Immature natural killer cell (primary cell): Measurements from ENCODE around the gene SIGMAR1. TPM values are rescaled to one million over a fixed set of nuclear protein-coding genes. Genes with fewer than 3 reads are reported as not detected.
A peak's percentile ranks its signal among the peaks of the same experiment; 100 is the strongest.

Experiments used
- DNase-seq, 3 donors: peaks; one replicate each; pipeline ENCODE4 v3.0.0; 2022; ENCODE audit warnings: mixed read lengths in 1 of 3
- H3K27ac Mint-ChIP-seq, 6 donors: one replicate each; pipeline ENCODE4 v1.8.0; 2020; ENCODE audit warnings: mixed read lengths in 6 of 6, mild to moderate bottlenecking in 5 of 6, inconsistent platforms in 4 of 6, moderate library complexity in 3 of 6
- H3K27me3 Mint-ChIP-seq, 3 donors: one replicate each; pipeline ENCODE4 v1.8.0; 2020 to 2021; ENCODE audit warnings: low read depth in 3 of 3, mild to moderate bottlenecking in 3 of 3, mixed read lengths in 3 of 3, moderate library complexity in 3 of 3, inconsistent platforms in 1 of 3
- H3K36me3 Mint-ChIP-seq, 3 donors: one replicate each; pipeline ENCODE4 v1.8.0; 2020; ENCODE audit warnings: mixed read lengths in 3 of 3, inconsistent platforms in 2 of 3, mild to moderate bottlenecking in 2 of 3
- H3K4me1 Mint-ChIP-seq, 2 donors: one replicate each; pipeline ENCODE4 v1.8.0; 2020; ENCODE audit warnings: inconsistent platforms in 2 of 2, mild to moderate bottlenecking in 2 of 2, mixed read lengths in 2 of 2, moderate library complexity in 1 of 2
- H3K4me3 Mint-ChIP-seq, 5 donors: one replicate each; pipeline ENCODE4 v1.8.0; 2020; ENCODE audit warnings: mild to moderate bottlenecking in 5 of 5, mixed read lengths in 5 of 5, inconsistent platforms in 3 of 5, moderate library complexity in 3 of 5
- H3K9me3 Mint-ChIP-seq, 6 donors: one replicate each; pipeline ENCODE4 v1.8.0; 2020; ENCODE audit warnings: mild to moderate bottlenecking in 6 of 6, mixed read lengths in 6 of 6, inconsistent platforms in 4 of 6, moderate library complexity in 3 of 6
- polyA plus RNA-seq, 3 donors: library from polyadenylated mRNA; unstranded; fragments of 300-500 nt; fragmentation: Illumina TruSeq; gene quantifications; one replicate each; pipeline ENCODE4 v1.2.3, GENCODE V29; 2021

The SIGMAR1 gene
- polyA plus RNA-seq, 3 donors from 2014 or later, result 75.8 to 135 (median 85.2) TPM

GRCh38 chr9:34600908-34601307 is 36.7 kb downstream of the SIGMAR1 start:
- no peak for DNase-seq
- Mint-ChIP-seq H3K27me3 (peaks cover 0 to 6% (median 2%) of the 10 kb centered on the region in 3 donors), H3K9me3 (no peaks in the 10 kb centered on the region), H3K27ac (no peak overlapping the region), H3K4me3 (no peak overlapping the region), H3K36me3 (no peaks in the 10 kb centered on the region), H3K4me1 (no peaks in the 10 kb centered on the region)

DNA sequence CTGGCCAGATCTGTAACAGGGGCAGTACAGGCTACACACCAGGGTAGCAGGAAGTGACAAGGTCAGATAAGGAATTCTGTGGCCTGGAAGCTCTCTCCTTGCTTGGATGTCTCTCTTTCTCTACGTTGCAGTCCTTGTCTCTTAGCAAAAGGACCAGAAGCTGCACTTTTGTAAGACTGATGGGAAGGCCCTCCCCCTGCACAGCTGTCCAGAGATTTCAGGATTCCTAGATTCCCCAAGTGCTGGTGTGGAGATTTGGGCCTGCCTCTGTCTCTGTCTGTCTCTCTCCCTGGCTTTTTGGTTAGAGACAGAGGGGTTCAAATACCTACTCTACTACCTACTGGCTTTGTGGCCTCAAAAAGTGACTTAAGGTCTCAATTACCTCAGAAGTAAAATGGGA is 38.0 kb downstream of the SIGMAR1 start:
- H3K27me3 Mint-ChIP-seq, result peaks cover 0 to 3% (median 2%) of the 10 kb centered on the region in 3 donors
- no peaks in the 10 kb centered on the region for H3K4me1 Mint-ChIP-seq
- no peak for DNase-seq
- H3K27ac Mint-ChIP-seq, result no peak overlapping the region
- H3K9me3 Mint-ChIP-seq, result no peaks in the 10 kb centered on the region
- no peak overlapping the region for H3K4me3 Mint-ChIP-seq
- H3K36me3 Mint-ChIP-seq, result no peaks in the 10 kb centered on the region

DNA sequence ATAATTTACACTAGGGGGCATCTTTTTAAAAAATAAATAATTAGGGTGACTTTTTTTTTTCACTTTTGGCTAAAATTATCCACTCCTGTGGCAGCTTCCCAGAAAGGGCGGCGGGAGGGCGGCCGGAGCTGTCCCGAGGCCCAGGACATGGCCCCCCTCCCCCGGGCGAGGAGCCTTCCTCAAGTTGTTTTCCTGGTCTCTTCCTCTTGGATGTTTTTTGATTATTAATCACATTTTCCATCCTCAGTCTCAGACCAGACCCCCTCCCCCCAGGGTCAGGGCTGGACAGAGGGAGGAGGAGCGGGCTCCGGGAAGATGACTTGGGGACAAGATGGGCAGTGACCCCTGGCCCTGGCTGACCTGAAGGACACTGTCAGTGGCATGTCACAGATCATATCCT is 43.4 kb downstream of the SIGMAR1 start:
- peaks cover 11 to 20% of the 10 kb centered on the region in 2 donors for H3K4me1 Mint-ChIP-seq
- no peaks in the 10 kb centered on the region for H3K36me3 Mint-ChIP-seq
- H3K27me3 Mint-ChIP-seq, result peaks cover 13 to 23% (median 13%) of the 10 kb centered on the region in 3 donors
- no peak overlapping the region for H3K4me3 Mint-ChIP-seq
- no peaks in the 10 kb centered on the region for H3K9me3 Mint-ChIP-seq
- DNase-seq, result no peak
- H3K27ac Mint-ChIP-seq, result no peak overlapping the region

DNA sequence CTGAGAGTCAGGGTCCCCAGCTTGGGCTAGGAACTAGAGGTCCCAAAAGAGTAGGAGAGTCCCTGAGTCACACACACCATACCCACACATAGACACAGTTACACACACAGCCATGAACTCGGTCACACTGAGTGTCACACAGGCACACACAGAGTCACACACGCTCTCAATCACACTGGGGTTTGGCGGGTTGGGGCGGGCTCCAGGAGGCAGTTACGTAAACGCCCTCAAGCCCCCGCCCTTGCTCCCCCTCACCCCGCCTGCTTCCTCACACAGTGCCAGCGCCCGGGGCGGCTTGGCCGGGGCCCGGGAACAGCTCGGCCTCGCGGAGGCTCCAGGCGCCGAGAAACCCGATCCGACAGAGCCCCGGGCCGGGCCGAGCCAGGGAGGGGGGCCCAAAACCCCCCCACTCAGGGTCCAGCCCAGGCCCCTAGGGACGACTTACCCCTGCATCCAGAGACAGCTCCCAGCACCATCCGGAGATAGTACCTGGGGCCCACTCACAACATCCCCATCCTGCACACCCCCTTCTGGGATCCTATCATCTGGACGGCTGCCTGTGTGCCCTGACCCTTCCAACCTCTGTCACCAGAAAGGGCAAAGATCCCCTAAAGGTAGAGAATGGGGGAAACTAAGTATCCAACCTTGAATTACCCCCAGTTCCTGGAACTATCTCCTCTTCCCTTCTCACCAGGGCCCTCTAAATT is 44.5 kb downstream of the SIGMAR1 start:
- Mint-ChIP-seq H3K27ac (no peak overlapping the region), H3K9me3 (no peaks in the 10 kb centered on the region), H3K27me3 (peaks cover 13 to 31% (median 17%) of the 10 kb centered on the region in 3 donors), H3K4me3 (peak overlapping the region in 4 of 5 donors; percentile 50 to 69 (median 60)), H3K36me3 (peaks cover 0 to 6% (median 4%) of the 10 kb centered on the region in 3 donors), H3K4me1 (peaks cover 22 to 30% of the 10 kb centered on the region in 2 donors)
- no peak for DNase-seq

GRCh38 chr9:34591917-34592866 is 45.4 kb downstream of the SIGMAR1 start:
- no peak for DNase-seq
- peaks cover 0 to 6% (median 4%) of the 10 kb centered on the region in 3 donors for H3K36me3 Mint-ChIP-seq
- no peak overlapping the region for H3K27ac Mint-ChIP-seq
- peaks cover 15 to 40% (median 20%) of the 10 kb centered on the region in 3 donors for H3K27me3 Mint-ChIP-seq
- H3K9me3 Mint-ChIP-seq, result no peaks in the 10 kb centered on the region
- H3K4me1 Mint-ChIP-seq, result peaks cover 23 to 31% of the 10 kb centered on the region in 2 donors
- H3K4me3 Mint-ChIP-seq, result peak overlapping the region; percentile 52 to 69 (median 68)

DNA sequence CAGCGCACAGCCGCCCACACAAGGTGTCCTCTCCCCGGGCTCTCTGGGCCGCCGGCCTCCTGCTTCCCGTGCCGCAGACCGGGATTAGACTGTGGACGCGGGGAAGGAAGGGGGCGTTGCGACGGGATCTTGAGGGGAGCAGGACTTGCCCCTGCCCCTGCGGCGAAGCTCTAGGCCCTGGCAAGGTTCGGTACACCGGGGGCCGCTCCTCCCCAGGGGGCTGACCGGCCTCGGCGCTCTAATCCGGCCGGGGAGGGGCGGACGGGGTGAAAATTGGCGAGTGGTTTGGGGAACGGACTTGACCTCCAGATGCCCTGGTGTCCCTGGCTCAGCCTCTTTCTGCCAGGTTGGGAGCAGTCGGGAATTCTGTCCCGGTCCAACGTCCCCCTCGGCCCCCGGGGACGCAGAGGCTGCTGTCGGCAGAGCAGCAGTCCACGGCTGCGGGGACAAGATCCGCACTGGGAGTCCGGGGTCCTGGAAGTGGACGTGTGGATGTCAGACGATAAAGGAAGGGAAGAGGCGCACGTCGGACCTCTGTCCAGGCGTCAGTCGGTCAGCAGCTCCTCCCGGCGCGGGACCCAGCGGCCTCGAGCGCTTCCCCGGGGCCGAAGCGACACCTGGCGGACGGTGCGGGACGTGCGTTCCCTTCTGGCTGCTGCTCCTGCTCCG is 46.2 kb downstream of the SIGMAR1 start:
- H3K9me3 Mint-ChIP-seq, result no peaks in the 10 kb centered on the region
- peak; percentile 61 to 69 (median 62) for DNase-seq
- peaks cover 23 to 31% of the 10 kb centered on the region in 2 donors for H3K4me1 Mint-ChIP-seq
- no peak overlapping the region for H3K27ac Mint-ChIP-seq
- H3K27me3 Mint-ChIP-seq, result peaks cover 18 to 42% (median 21%) of the 10 kb centered on the region in 3 donors
- H3K36me3 Mint-ChIP-seq, result peaks cover 0 to 6% (median 4%) of the 10 kb centered on the region in 3 donors
- peak overlapping the region; percentile 53 to 69 (median 62) for H3K4me3 Mint-ChIP-seq

- peaks cover 0 to 6% (median 4%) of the 10 kb centered on the region in 3 donors for H3K36me3 Mint-ChIP-seq
- DNase-seq, result no peak
- peaks cover 20 to 42% (median 25%) of the 10 kb centered on the region in 3 donors for H3K27me3 Mint-ChIP-seq
- no peak overlapping the region for H3K27ac Mint-ChIP-seq
- H3K9me3 Mint-ChIP-seq, result no peaks in the 10 kb centered on the region
- peaks cover 23 to 31% of the 10 kb centered on the region in 2 donors for H3K4me1 Mint-ChIP-seq
- H3K4me3 Mint-ChIP-seq, result peak overlapping the region; percentile 53 to 69 (median 67)
Measured at GRCh38 chr9:34590381-34591247, 47.0 kb downstream of the SIGMAR1 start.

- Mint-ChIP-seq H3K4me3 (peak within 1 kb of the TSS; percentile 59 to 85 (median 69)), H3K4me1 (peaks cover 23 to 31% of the 10 kb centered on the region in 2 donors), H3K9me3 (no peaks in the 10 kb centered on the region), H3K27ac (no peak within 1 kb of the TSS), H3K36me3 (peaks cover 0 to 6% (median 4%) of the 10 kb centered on the region in 3 donors), H3K27me3 (peaks cover 20 to 42% (median 25%) of the 10 kb centered on the region in 3 donors)
- DNase-seq, result no peak
Measured at GRCh38 chr9:34589636-34590380, 47.8 kb downstream of the SIGMAR1 start, which contains the start of gene CNTFR. Gene CNTFR, minus strand, starts transcription at chr9:34589724. Its CDS starts 20,743 bp downstream, at chr9:34568981.

DNA sequence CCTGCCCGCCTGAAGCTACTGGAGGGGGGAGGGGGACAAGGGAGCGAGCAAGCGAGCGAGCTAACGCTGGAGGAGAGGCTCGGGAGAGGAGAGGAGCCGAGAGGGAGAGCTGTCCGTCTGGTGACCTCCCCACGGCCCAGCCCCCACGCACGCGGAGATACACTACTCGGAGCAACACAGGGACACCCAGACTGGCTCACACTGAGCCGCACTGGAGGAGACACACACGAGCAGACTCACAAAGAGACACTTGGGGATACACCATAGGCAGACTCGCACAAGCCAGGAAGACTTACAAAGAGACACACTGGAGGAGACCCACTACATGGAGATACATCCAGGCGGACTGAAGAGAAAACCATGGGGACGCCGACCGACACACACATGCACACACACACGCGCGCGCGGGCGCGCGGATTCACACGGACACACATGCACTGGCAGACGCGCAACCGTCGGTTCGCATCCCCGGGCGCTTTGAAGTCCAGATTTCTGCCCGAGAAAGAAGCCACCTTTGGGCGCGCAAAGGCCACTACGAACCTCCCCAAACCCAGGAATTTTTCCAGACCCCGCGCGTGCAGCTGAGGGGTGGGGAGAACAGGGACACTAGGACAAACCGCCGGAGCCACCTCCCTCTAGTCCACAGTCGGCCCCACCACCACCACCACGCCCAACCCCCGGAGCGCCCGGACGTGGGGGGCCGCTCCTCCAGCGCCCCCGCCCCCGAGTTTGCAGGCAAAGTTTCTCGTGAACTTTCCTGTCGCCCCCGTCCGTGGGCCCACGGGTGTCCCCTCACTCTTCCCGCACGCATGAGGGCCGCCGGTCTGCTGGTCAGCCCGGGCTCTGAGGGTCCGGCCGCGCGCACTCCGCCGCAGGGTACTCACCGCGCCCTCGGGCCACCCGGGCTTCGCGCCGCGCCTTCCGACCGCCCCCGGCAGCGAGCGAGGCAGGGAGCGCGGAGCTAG is 48.6 kb downstream of the SIGMAR1 start:
- Mint-ChIP-seq H3K9me3 (no peaks in the 10 kb centered on the region), H3K36me3 (peaks cover 0 to 6% (median 4%) of the 10 kb centered on the region in 3 donors), H3K4me1 (peaks cover 23 to 31% of the 10 kb centered on the region in 2 donors), H3K27me3 (peaks cover 20 to 41% (median 25%) of the 10 kb centered on the region in 3 donors), H3K4me3 (peak overlapping the region; percentile 59 to 85 (median 67)), H3K27ac (no peak overlapping the region)
- DNase-seq, result no peak

DNA sequence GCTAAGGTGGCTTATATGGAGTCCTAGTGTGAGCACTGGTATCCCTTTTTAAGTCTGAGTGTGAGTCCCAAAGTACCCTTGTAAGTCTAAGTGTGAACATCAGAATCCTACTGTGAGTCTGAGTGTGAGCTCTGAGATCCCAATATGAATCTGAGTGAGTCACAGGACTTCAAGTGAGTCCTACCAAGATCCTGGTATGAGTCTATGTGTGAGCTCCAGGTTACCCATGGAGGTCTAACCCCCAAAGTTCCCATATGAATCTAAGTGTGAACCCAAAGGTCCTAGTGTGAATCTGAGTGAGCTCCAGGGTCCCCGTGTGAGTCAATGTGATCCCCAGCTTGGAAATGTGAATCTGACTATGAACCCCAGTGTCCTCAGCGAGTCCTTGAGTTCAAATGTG is 50.3 kb downstream of the SIGMAR1 start:
- H3K4me3 Mint-ChIP-seq, result peak overlapping the region in 2 of 5 donors; percentile 3 to 22
- peaks cover 0 to 6% (median 4%) of the 10 kb centered on the region in 3 donors for H3K36me3 Mint-ChIP-seq
- H3K4me1 Mint-ChIP-seq, result peaks cover 17 to 25% of the 10 kb centered on the region in 2 donors
- no peaks in the 10 kb centered on the region for H3K9me3 Mint-ChIP-seq
- no peak overlapping the region for H3K27ac Mint-ChIP-seq
- H3K27me3 Mint-ChIP-seq, result peaks cover 14 to 30% (median 26%) of the 10 kb centered on the region in 3 donors
- no peak for DNase-seq

GRCh38 chr9:34585946-34586669 is 51.5 kb downstream of the SIGMAR1 start:
- Mint-ChIP-seq H3K4me1 (peaks cover 11 to 20% of the 10 kb centered on the region in 2 donors), H3K4me3 (no peak overlapping the region), H3K9me3 (no peaks in the 10 kb centered on the region), H3K27ac (no peak overlapping the region), H3K36me3 (peaks cover 0 to 6% (median 4%) of the 10 kb centered on the region in 3 donors), H3K27me3 (peaks cover 12 to 28% (median 24%) of the 10 kb centered on the region in 3 donors)
- DNase-seq, result no peak
